ENCODE data around the gene MFAP2. TPM values are rescaled to one million over a fixed set of nuclear protein-coding genes. Genes with fewer than 3 reads are reported as not detected.

Gene MFAP2
- total RNA-seq, 1 experiment from 2014 or later, result 152 TPM

GRCh38 chr1:16976966-16977365 is 3.5 kb downstream of the MFAP2 start:
- Histone ChIP-seq H3K23me2 (ENCODE audit: insufficient read length, low read depth, low read length, poor library complexity, severe bottlenecking) (peaks cover 11% of the 10 kb centered on the region), H3T11ph (ENCODE audit: low read length) (no peak overlapping the region), H2BK20ac (ENCODE audit: low read depth, low read length, poor library complexity, severe bottlenecking) (no peak overlapping the region), H2BK15ac (ENCODE audit: low read depth, low read length) (no peak overlapping the region), H3K56ac (ENCODE audit: insufficient read length, low read depth, low read length) (no peak overlapping the region), H3K14ac (ENCODE audit: insufficient read depth, low read length) (no peak overlapping the region), H2BK120ac (ENCODE audit: low read depth, low read length, poor library complexity, severe bottlenecking) (no peak overlapping the region), H3K23ac (ENCODE audit: insufficient read length, low read depth, low read length) (no peak overlapping the region), H4K20me1 (ENCODE audit: control insufficient read depth, insufficient read depth, insufficient read length) (no peaks in the 10 kb centered on the region), H3K4ac (ENCODE audit: low read depth, low read length) (no peak overlapping the region), H3K4me2 (ENCODE audit: insufficient read depth, insufficient read length, low read length) (no peak overlapping the region), H2BK12ac (ENCODE audit: insufficient read length, low read depth, low read length) (no peak overlapping the region), H3K9ac (ENCODE audit: extremely low read depth, insufficient read length, low read length) (no peak overlapping the region), H4K5ac (ENCODE audit: insufficient read length, low read depth, low read length) (no peak overlapping the region), H4K8ac (replicated peaks; ENCODE audit: insufficient read length, low read depth, low read length) (no peak overlapping the region), H3K9me3 (ENCODE audit: control insufficient read depth, low read depth, low read length) (no peaks in the 10 kb centered on the region), H2BK5ac (ENCODE audit: insufficient read length, low read length) (no peak overlapping the region), H3K79me1 (ENCODE audit: insufficient read depth, low read depth, low read length, poor library complexity, severe bottlenecking) (no peaks in the 10 kb centered on the region), H3K27me3 (ENCODE audit: insufficient read depth, low read length) (no peaks in the 10 kb centered on the region), H4K91ac (ENCODE audit: insufficient read length, low read depth, low read length) (no peak overlapping the region), H3K4me1 (ENCODE audit: insufficient read depth, low read length) (no peaks in the 10 kb centered on the region; the same call in 1 of the 2 replicates), H3K27ac (ENCODE audit: insufficient read length, low read depth, low read length) (no peak overlapping the region), H2AFZ (ENCODE audit: low read length) (no peak overlapping the region), H2AK5ac (ENCODE audit: insufficient read length, low read length) (no peak overlapping the region), H3K79me2 (ENCODE audit: insufficient read depth, low read length) (no peaks in the 10 kb centered on the region; the same call in 1 of the 2 replicates), H3K18ac (ENCODE audit: insufficient read length, low read depth, low read length) (no peak overlapping the region)
- no CpG with 5 or more reads among the region's 16 CpGs for WGBS (ENCODE audit: extremely low coverage, insufficient read length, low lambda C conversion rate)
- peaks cover 9% of the 10 kb centered on the region for H3K27me3 Mint-ChIP-seq (ENCODE audit: low read depth)
- peaks cover 8 to 39% (median 38%) of the 10 kb centered on the region in 3 experiments for H3K36me3 Mint-ChIP-seq (ENCODE audit: insufficient read depth in 1 of 3, low read depth in 3 of 3)
- no peaks in the 10 kb centered on the region for H3K9me3 Mint-ChIP-seq
- TF ChIP-seq CTCF (conservative IDR thresholded peaks at IDR 0.05), result no peak
- no peak overlapping the region for H3K4me3 Mint-ChIP-seq
- H3K4me1 Mint-ChIP-seq, result peaks cover 21 to 39% of the 10 kb centered on the region in 2 experiments
- H3K27ac Mint-ChIP-seq, result no peak overlapping the region
- no peak for DNase-seq

Data from H9 (cell line).